Measurements from ENCODE around the gene GALNS. TPM values are rescaled to one million over a fixed set of nuclear protein-coding genes. Genes with fewer than 3 reads are reported as not detected.

Gene GALNS
- total and polyA plus RNA-seq, 7 donors, result 4.8 to 15.4 (median 10.4) TPM

DNA sequence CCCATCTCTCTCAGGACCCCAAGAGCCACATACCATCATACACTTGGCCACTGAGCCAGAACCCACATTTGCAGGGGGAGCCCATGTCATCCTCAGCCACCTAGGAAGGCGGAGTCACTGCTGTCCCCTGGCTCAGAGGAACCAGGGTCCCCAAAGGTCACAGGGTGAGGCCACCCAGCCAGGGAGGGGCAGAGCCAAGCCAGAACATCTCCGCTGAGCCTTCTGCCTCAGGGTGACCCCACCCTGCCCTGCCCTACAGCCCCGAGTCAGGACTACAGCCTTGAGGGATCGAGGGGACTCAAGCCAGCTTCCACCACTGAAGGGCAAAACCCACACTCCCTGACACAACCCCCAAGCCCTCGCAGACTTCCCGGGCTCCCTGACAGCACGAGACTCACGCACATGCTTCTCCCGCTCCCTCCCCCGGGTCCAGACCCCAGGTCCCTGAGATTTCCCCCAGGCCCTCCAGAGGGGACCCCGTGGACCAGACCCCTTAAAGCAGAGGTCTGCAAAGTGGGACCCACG, 89.1 kb downstream of the GALNS start:
- TF ChIP-seq, protein P1, sequence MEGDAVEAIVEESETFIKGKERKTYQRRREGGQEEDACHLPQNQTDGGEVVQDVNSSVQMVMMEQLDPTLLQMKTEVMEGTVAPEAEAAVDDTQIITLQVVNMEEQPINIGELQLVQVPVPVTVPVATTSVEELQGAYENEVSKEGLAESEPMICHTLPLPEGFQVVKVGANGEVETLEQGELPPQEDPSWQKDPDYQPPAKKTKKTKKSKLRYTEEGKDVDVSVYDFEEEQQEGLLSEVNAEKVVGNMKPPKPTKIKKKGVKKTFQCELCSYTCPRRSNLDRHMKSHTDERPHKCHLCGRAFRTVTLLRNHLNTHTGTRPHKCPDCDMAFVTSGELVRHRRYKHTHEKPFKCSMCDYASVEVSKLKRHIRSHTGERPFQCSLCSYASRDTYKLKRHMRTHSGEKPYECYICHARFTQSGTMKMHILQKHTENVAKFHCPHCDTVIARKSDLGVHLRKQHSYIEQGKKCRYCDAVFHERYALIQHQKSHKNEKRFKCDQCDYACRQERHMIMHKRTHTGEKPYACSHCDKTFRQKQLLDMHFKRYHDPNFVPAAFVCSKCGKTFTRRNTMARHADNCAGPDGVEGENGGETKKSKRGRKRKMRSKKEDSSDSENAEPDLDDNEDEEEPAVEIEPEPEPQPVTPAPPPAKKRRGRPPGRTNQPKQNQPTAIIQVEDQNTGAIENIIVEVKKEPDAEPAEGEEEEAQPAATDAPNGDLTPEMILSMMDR (IDR thresholded peaks at IDR 0.05), result no peak
- Histone ChIP-seq H3K27me3 (ENCODE audit: insufficient read depth in 3 of 3, low read length in 2 of 3) (peaks cover 0 to 26% (median 6%) of the 10 kb centered on the region in 3 donors), H3K9me3 (no peaks in the 10 kb centered on the region), H3K4me3 (no peak overlapping the region), H3K4me1 (peaks cover 10% of the 10 kb centered on the region), H3K36me3 (ENCODE audit: insufficient read depth in 1 of 2, low read depth in 1 of 2) (no peaks in the 10 kb centered on the region), H3K27ac (no peak overlapping the region)
- intact Hi-C loops (cut with DNase I), result no loop called here
- 61 to 74% (median 71%) methylated on average over 12 of the region's 12 CpGs for WGBS, 3 donors
- ATAC-seq, result no peak
- DNase-seq, result no peak

DNA sequence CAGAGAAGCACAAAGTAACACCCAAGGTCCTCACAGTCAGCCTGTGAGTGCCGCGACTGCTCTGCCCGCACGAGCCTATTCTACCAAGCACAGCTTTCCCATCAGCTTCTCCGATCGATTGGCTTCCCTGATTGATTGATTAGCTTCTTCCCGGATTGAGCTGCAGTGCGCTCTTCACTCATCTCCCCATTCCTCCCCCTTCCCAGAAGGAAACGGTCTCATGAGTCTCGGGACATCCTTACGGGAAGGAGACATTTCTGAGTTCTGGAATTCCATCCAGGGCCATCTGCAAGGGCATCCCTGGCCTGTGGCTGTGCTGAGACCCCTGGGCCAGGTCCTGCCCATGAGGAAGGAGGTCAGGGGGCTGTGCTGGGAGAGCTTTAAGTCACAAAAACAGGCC, 89.8 kb downstream of the GALNS start:
- peaks cover 0 to 26% (median 6%) of the 10 kb centered on the region in 3 donors for H3K27me3 ChIP-seq (ENCODE audit: insufficient read depth in 3 of 3, low read length in 2 of 3)
- no peak overlapping the region for H3K27ac ChIP-seq
- H3K4me1 ChIP-seq, result peaks cover 10% of the 10 kb centered on the region
- TF ChIP-seq, protein P1 (IDR thresholded peaks at IDR 0.05), result no peak
- ATAC-seq, result no peak
- WGBS, 3 donors, result 79 to 87% (median 84%) methylated on average over 11 of the region's 11 CpGs
- H3K4me3 ChIP-seq, result no peak overlapping the region
- intact Hi-C loops (cut with DNase I), result no loop called here
- no peaks in the 10 kb centered on the region for H3K9me3 ChIP-seq
- no peak for DNase-seq
- H3K36me3 ChIP-seq (ENCODE audit: insufficient read depth in 1 of 2, low read depth in 1 of 2), result no peaks in the 10 kb centered on the region

DNA sequence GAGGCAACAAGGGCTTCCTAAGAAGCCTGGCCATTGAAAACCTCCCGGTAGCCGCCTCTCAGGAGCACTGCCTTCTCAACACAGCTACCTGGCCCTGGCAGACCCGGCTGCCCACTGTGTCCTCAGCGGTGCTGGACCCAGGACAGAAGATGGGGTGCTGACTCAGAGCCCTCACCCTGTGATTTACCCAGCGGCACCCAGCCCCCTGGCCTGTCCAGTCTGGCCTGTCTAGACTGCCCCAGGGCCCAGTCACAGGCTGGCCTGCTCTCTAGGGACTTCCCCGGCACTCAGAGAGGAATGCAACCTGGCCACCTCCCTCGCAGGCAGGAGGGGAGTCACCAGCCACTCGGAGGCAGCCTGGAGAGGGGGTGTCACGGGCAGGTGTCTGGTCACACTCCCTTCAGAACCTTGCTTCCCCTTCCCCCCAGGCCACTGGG, 91.8 kb downstream of the GALNS start:
- Histone ChIP-seq H3K27me3 (ENCODE audit: insufficient read depth in 3 of 3, low read length in 2 of 3) (peaks cover 0 to 14% (median 3%) of the 10 kb centered on the region in 3 donors), H3K4me3 (no peak overlapping the region), H3K27ac (no peak overlapping the region), H3K4me1 (no peaks in the 10 kb centered on the region), H3K36me3 (ENCODE audit: insufficient read depth in 1 of 2, low read depth in 1 of 2) (no peaks in the 10 kb centered on the region), H3K9me3 (no peaks in the 10 kb centered on the region)
- ATAC-seq, result no peak
- intact Hi-C loops (cut with DNase I), result no loop called here
- DNase-seq, result no peak
- 77 to 87% (median 77%) methylated on average over 9 of the region's 9 CpGs for WGBS, 3 donors
- TF ChIP-seq, protein P1 (IDR thresholded peaks at IDR 0.05), result no peak

DNA sequence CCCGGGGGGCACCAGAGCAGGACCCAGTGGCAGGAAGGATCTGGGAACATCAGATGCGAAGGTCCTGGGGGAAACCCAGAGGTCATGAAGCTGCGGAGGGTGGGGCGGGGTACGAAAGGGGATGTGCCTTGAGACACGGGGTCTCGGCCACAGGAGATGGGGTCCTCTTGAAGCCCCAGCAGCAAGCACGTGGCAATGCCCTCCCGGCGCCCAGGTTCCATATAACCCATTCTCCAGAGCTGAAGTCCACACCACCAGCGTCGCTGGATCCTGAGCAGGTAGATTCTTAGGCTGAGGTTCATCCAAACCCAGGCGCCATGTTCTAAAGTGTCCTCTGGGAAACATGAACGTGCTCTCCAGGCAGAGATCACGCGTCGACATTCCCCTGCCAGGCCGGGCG, 92.7 kb downstream of the GALNS start:
- DNase-seq (no peak), ATAC-seq (no peak)
- Histone ChIP-seq H3K27me3 (ENCODE audit: insufficient read depth in 3 of 3, low read length in 2 of 3) (peaks cover 0 to 6% (median 6%) of the 10 kb centered on the region in 3 donors), H3K36me3 (ENCODE audit: insufficient read depth in 1 of 2, low read depth in 1 of 2) (no peaks in the 10 kb centered on the region), H3K4me1 (no peaks in the 10 kb centered on the region), H3K4me3 (no peak overlapping the region), H3K27ac (no peak overlapping the region), H3K9me3 (no peaks in the 10 kb centered on the region)
- intact Hi-C loops (cut with DNase I), result no loop called here
- 91 to 95% (median 92%) methylated on average over 19 of the region's 19 CpGs for WGBS, 3 donors
- TF ChIP-seq, protein P1 (IDR thresholded peaks at IDR 0.05), result no peak

Other genes starting within 250 kb of the GALNS start
- not detected for gene IL17C, start 218.4 kb downstream of the GALNS start, total RNA-seq
- gene IL17C, start 218.4 kb downstream of the GALNS start, polyA plus RNA-seq, result not detected
- 10 to 100 TPM; 17.1 to 20.2 (median 19.2) TPM for gene CYBA, start 205.9 kb downstream of the GALNS start, total RNA-seq
- gene CYBA, start 205.9 kb downstream of the GALNS start, polyA plus RNA-seq, result 10 to 100 TPM in 2 of 3 donors, 1 to 10 TPM in 1; 9.1 to 28.0 (median 24.0) TPM
- 10 to 100 TPM; 11.7 to 26.8 (median 16.1) TPM for gene MVD, start 193.9 kb downstream of the GALNS start, total RNA-seq
- gene MVD, start 193.9 kb downstream of the GALNS start, polyA plus RNA-seq, result 10 to 100 TPM; 13.7 to 19.2 (median 15.9) TPM
- gene SNAI3, start 170.4 kb downstream of the GALNS start, total RNA-seq, result 1 to 10 TPM; 1.5 to 8.5 (median 4.0) TPM
- 1 to 10 TPM; 1.2 to 5.3 (median 3.0) TPM for gene SNAI3, start 170.4 kb downstream of the GALNS start, polyA plus RNA-seq
- gene RNF166, start 150.5 kb downstream of the GALNS start, total RNA-seq, result 10 to 100 TPM; 13.4 to 22.9 (median 15.7) TPM
- 10 to 100 TPM; 10.1 to 14.9 (median 12.1) TPM for gene RNF166, start 150.5 kb downstream of the GALNS start, polyA plus RNA-seq
- 10 to 100 TPM; 12.4 to 24.1 (median 19.6) TPM for gene CTU2, start 150.4 kb downstream of the GALNS start, total RNA-seq
- gene CTU2, start 150.4 kb downstream of the GALNS start, polyA plus RNA-seq, result 10 to 100 TPM; 20.2 to 24.1 (median 21.9) TPM
- gene PIEZO1, start 71.7 kb downstream of the GALNS start, total RNA-seq, result 10 to 100 TPM in 2 of 4 donors, 1 to 10 TPM in 2; 8.8 to 12.6 (median 10.9) TPM
- gene PIEZO1, start 71.7 kb downstream of the GALNS start, polyA plus RNA-seq, result 10 to 100 TPM in 2 of 3 donors, 1 to 10 TPM in 1; 7.2 to 26.8 (median 10.2) TPM
- gene CDT1, start 53.2 kb downstream of the GALNS start, total RNA-seq, result under 1 TPM in 3 of 4 donors, not detected in 1; 0.17 to 0.59 (median 0.25) TPM
- under 1 TPM; 0.03 to 0.13 (median 0.04) TPM for gene CDT1, start 53.2 kb downstream of the GALNS start, polyA plus RNA-seq
- gene APRT, start 45.0 kb downstream of the GALNS start, total RNA-seq, result 10 to 100 TPM; 32.8 to 67.7 (median 55.0) TPM
- 100 to 1,000 TPM in 1 of 3 donors, 10 to 100 TPM in 2; 49.4 to 165 (median 66.9) TPM for gene APRT, start 45.0 kb downstream of the GALNS start, polyA plus RNA-seq
- gene TRAPPC2L, start 180 bp upstream of the GALNS start, total RNA-seq, result 10 to 100 TPM; 38.6 to 42.6 (median 38.7) TPM
- 10 to 100 TPM; 23.9 to 30.7 (median 28.5) TPM for gene TRAPPC2L, start 180 bp upstream of the GALNS start, polyA plus RNA-seq
- gene PABPN1L, start 9.7 kb upstream of the GALNS start, total RNA-seq, result not detected
- gene PABPN1L, start 9.7 kb upstream of the GALNS start, polyA plus RNA-seq, result not detected
- 10 to 100 TPM in 1 of 4 donors, 1 to 10 TPM in 3; 4.7 to 15.0 (median 6.7) TPM for gene CBFA2T3, start 120.3 kb upstream of the GALNS start, total RNA-seq
- gene CBFA2T3, start 120.3 kb upstream of the GALNS start, polyA plus RNA-seq, result 1 to 10 TPM; 2.6 to 6.0 (median 3.4) TPM
- gene ACSF3, start 236.9 kb upstream of the GALNS start, total RNA-seq, result 10 to 100 TPM; 16.2 to 26.5 (median 19.1) TPM
- 10 to 100 TPM; 13.4 to 15.5 (median 13.5) TPM for gene ACSF3, start 236.9 kb upstream of the GALNS start, polyA plus RNA-seq